Panc1 (cell line): ENCODE data around the gene ZCCHC2. TPM values are rescaled to one million over a fixed set of nuclear protein-coding genes. Genes with fewer than 3 reads are reported as not detected.

Experiments used
- ATAC-seq: fragments of 200-7000 bp; cut with Tn5 transposase; 2 replicates; pipeline ENCODE4 v1.9.1; 2020; ENCODE audit warnings: mild to moderate bottlenecking, moderate library complexity
- BruUV-seq: library from RNA; stranded (reverse); fragments of 400-500 nt; replicated peaks from 2 replicates; lab custom pipeline; 2021; lab: Mats Ljungman, UMichigan
- CTCF ChIA-PET: fragments of 300-600 bp; sonication (Branson Sonifier 250); formaldehyde crosslinking; loops from one replicate; lab custom pipeline; 2022; ENCODE audit warnings: antibody characterized with exemption; lab: Charles Lee
- POLR2A ChIA-PET: fragments of 300-600 bp; sonication (Branson Sonifier 250); formaldehyde crosslinking; loops from one replicate; lab custom pipeline; 2022; ENCODE audit warnings: antibody characterized with exemption; lab: Charles Lee
- DNase-seq: peaks from one replicate; pipeline ENCODE4 v3.0.0-alpha.2; 2010; ENCODE audit warnings: low read depth, low spot score
- H3K27ac ChIP-seq: 2 replicates; pipeline ENCODE4 v1.5.1; 2011; ENCODE audit warnings: mild to moderate bottlenecking, low read length, inconsistent platforms
- H3K27me3 ChIP-seq: fragments of 200-500 bp; sonication (Bioruptor generic); 2 replicates; pipeline ENCODE4 v1.6.0; 2014; ENCODE audit warnings: low read length, inconsistent platforms; ENCODE audit not compliant: control insufficient read depth, insufficient read depth
- H3K36me3 ChIP-seq: fragments of 200-500 bp; sonication (Bioruptor generic); 2 replicates; pipeline ENCODE4 v1.5.1; 2014; ENCODE audit warnings: inconsistent platforms, mild to moderate bottlenecking, low read length, moderate library complexity; ENCODE audit not compliant: control insufficient read depth, insufficient read depth
- H3K4me1 ChIP-seq: 2 replicates; pipeline ENCODE4 v1.5.1; 2011; ENCODE audit warnings: inconsistent platforms, mild to moderate bottlenecking, low read length, moderate library complexity; ENCODE audit not compliant: control insufficient read depth, insufficient read depth
- H3K4me3 ChIP-seq, 2 experiments: 2 replicates each; pipeline ENCODE4 v1.5.1; 2011 to 2012; ENCODE audit warnings: low read depth in 2 of 2, low read length in 2 of 2, mild to moderate bottlenecking in 2 of 2, inconsistent platforms in 1 of 2, moderate library complexity in 1 of 2
- H3K9me3 ChIP-seq: fragments of 200-500 bp; sonication (Bioruptor generic); 2 replicates; pipeline ENCODE4 v1.5.1; 2014; ENCODE audit warnings: low read depth, mild to moderate bottlenecking, inconsistent platforms, low read length, moderate library complexity; ENCODE audit not compliant: control insufficient read depth, insufficient read depth
- POLR2AphosphoS5 ChIP-seq: IDR thresholded peaks from 2 replicates; pipeline ENCODE4 v1.6.1; 2012; ENCODE audit warnings: mild to moderate bottlenecking, low read depth, low read length, moderate library complexity
- SIN3A ChIP-seq: IDR thresholded peaks from 2 replicates; pipeline ENCODE4 v1.6.1; 2012; ENCODE audit warnings: low read depth, mild to moderate bottlenecking, low read length, moderate library complexity, borderline replicate concordance; ENCODE audit not compliant: insufficient read depth
- TCF7L2 ChIP-seq: IDR thresholded peaks from 2 replicates; pipeline ENCODE4 v1.6.1; 2011; ENCODE audit warnings: mild to moderate bottlenecking, low read depth, low read length, inconsistent platforms
- in situ Hi-C: cut with HindIII; loops from 2 replicates; pipeline ENCODE4 v1.10.0; 2016; ENCODE audit warnings: low sequenced_read_pairs, low pct_unique_long_range_greater_than_20kb
- intact Hi-C: fragments of 100-400 bp; cut with micrococcal nuclease; formaldehyde crosslinking; loops from one replicate; pipeline ENCODE4 v1.10.0; 2022; ENCODE audit not compliant: unreplicated experiment
- total RNA-seq: library from RNA; stranded (reverse); gene quantifications from one replicate; pipeline ENCODE4 v1.2.1, GENCODE V29; 2021; ENCODE audit not compliant: unreplicated experiment
- TF ChIP-seq, protein P1 (sequence below), 2 experiments: IDR thresholded peaks; 2 replicates each; pipeline ENCODE4 v1.6.1; 2011 to 2012; ENCODE audit warnings: low read depth in 2 of 2, control low read depth in 1 of 2, low read length in 1 of 2, mild to moderate bottlenecking in 1 of 2, moderate library complexity in 1 of 2; ENCODE audit not compliant: insufficient read depth in 1 of 2
- TF ChIP-seq, protein P2 (sequence below): fragments of 450-650 bp; IDR thresholded peaks from 2 replicates; pipeline ENCODE4 v1.5.1; 2017; ENCODE audit warnings: mild to moderate bottlenecking

Gene ZCCHC2
- total RNA-seq, 1 experiment from 2014 or later: 18.2 TPM

DNA sequence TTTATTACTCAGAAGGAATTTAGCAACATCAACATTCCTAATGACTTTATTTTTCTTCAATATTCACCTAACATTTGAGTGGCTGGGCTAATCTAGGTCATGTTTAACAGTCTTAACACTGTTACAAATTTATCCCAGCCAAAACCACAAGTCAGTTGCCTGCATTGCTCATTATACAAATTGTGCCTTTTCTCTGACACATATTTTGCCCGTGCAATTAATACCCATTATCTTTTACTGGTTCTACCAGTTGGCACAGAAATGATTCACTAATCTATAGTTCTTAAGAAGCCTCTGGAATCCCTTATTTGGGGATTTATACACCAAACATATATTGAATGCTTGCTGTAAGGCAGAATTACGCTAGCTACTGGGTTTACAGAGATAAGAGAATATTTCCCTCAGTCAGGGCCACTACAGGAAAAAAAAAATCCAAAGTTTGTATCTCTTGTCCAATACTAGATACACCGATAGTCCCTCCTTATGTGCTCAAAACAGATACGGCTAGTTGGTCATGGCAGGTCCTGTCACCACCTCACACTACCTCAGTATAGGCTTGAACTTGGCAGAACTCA is 46.3 kb downstream of the ZCCHC2 start:
- ATAC-seq: no peak
- no peaks in the 10 kb centered on the region for H3K9me3 ChIP-seq
- H3K27me3 ChIP-seq: no peaks in the 10 kb centered on the region
- no TSS peak for BruUV-seq
- DNase-seq: no peak
- no peaks in the 10 kb centered on the region for H3K4me1 ChIP-seq
- no peak overlapping the region for H3K4me3 ChIP-seq
- CTCF ChIA-PET: no interaction called here
- no peak overlapping the region for H3K27ac ChIP-seq
- intact Hi-C loops: no loop called here
- H3K36me3 ChIP-seq: peaks cover 9% of the 10 kb centered on the region; the same call in 1 of the 2 replicates
- TF ChIP-seq, protein P1, sequence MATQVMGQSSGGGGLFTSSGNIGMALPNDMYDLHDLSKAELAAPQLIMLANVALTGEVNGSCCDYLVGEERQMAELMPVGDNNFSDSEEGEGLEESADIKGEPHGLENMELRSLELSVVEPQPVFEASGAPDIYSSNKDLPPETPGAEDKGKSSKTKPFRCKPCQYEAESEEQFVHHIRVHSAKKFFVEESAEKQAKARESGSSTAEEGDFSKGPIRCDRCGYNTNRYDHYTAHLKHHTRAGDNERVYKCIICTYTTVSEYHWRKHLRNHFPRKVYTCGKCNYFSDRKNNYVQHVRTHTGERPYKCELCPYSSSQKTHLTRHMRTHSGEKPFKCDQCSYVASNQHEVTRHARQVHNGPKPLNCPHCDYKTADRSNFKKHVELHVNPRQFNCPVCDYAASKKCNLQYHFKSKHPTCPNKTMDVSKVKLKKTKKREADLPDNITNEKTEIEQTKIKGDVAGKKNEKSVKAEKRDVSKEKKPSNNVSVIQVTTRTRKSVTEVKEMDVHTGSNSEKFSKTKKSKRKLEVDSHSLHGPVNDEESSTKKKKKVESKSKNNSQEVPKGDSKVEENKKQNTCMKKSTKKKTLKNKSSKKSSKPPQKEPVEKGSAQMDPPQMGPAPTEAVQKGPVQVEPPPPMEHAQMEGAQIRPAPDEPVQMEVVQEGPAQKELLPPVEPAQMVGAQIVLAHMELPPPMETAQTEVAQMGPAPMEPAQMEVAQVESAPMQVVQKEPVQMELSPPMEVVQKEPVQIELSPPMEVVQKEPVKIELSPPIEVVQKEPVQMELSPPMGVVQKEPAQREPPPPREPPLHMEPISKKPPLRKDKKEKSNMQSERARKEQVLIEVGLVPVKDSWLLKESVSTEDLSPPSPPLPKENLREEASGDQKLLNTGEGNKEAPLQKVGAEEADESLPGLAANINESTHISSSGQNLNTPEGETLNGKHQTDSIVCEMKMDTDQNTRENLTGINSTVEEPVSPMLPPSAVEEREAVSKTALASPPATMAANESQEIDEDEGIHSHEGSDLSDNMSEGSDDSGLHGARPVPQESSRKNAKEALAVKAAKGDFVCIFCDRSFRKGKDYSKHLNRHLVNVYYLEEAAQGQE (IDR thresholded peaks at IDR 0.05; ENCODE audit: insufficient read depth in 1 of 2, low read depth in 2 of 2, low read length in 1 of 2): no peak
- TF ChIP-seq SIN3A: no peak
- no peak for TF ChIP-seq TCF7L2
- TF ChIP-seq, protein P2, sequence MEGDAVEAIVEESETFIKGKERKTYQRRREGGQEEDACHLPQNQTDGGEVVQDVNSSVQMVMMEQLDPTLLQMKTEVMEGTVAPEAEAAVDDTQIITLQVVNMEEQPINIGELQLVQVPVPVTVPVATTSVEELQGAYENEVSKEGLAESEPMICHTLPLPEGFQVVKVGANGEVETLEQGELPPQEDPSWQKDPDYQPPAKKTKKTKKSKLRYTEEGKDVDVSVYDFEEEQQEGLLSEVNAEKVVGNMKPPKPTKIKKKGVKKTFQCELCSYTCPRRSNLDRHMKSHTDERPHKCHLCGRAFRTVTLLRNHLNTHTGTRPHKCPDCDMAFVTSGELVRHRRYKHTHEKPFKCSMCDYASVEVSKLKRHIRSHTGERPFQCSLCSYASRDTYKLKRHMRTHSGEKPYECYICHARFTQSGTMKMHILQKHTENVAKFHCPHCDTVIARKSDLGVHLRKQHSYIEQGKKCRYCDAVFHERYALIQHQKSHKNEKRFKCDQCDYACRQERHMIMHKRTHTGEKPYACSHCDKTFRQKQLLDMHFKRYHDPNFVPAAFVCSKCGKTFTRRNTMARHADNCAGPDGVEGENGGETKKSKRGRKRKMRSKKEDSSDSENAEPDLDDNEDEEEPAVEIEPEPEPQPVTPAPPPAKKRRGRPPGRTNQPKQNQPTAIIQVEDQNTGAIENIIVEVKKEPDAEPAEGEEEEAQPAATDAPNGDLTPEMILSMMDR: no peak
- TF ChIP-seq POLR2AphosphoS5: no peak
- POLR2A ChIA-PET: no interaction called here
- in situ Hi-C loops: no loop called here

DNA sequence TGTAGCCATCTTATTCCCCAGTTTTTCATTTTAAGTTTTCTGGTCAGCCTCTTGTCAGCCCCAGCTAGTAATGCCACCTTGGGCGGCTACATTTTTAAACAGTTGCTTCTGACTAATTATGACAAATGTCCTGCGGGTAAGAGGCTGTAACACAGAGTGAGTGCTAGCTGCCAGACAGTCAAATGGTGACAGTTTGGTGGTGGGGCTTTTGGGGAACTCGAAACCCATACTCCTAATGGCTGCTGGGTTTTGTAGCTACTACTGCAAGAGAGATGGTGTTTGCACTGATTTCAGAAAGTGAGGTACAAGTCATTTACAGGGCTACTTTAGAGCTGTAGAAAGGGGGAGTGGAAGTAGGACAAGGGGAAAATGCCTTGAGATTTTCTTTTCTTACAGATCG is 48.2 kb downstream of the ZCCHC2 start:
- Histone ChIP-seq H3K4me3 (no peak overlapping the region), H3K36me3 (peaks cover 10% of the 10 kb centered on the region), H3K9me3 (no peaks in the 10 kb centered on the region), H3K4me1 (no peaks in the 10 kb centered on the region), H3K27me3 (no peaks in the 10 kb centered on the region), H3K27ac (no peak overlapping the region)
- ChIA-PET CTCF (no interaction called here), POLR2A (interaction anchor here (0.6 kb wide), 1 partner anchor 252 kb away, joined by 3 read pairs; no protein-coding TSS in a partner anchor)
- intact Hi-C loops: no loop called here
- TF ChIP-seq POLR2AphosphoS5 (no peak), SIN3A (no peak), TCF7L2 (no peak)
- TF ChIP-seq, protein P2: no peak
- TF ChIP-seq, protein P1 (IDR thresholded peaks at IDR 0.05; ENCODE audit: insufficient read depth in 1 of 2, low read depth in 2 of 2, low read length in 1 of 2): no peak
- DNase-seq (no peak), ATAC-seq (no peak)
- no TSS peak for BruUV-seq
- in situ Hi-C loops: no loop called here
